Measurements from ENCODE around the gene MN1. TPM values are rescaled to one million over a fixed set of nuclear protein-coding genes. Genes with fewer than 3 reads are reported as not detected.
A peak's percentile ranks its signal among the peaks of the same experiment; 100 is the strongest.

The MN1 gene
- polyA plus RNA-seq, 3 donors, result 0.06 to 0.38 (median 0.29) TPM

- Mint-ChIP-seq H3K27ac (peak overlapping the region in 1 of 7 donors; percentile 2), H3K9me3 (peaks cover 0 to 4% (median 0%) of the 10 kb centered on the region in 7 donors), H3K4me1 (peaks cover 8% of the 10 kb centered on the region), H3K27me3 (ENCODE audit: low read depth in 3 of 3) (peaks cover 42 to 54% (median 46%) of the 10 kb centered on the region in 3 donors), H3K36me3 (no peaks in the 10 kb centered on the region), H3K4me3 (peak overlapping the region in 1 of 2 donors; percentile 78)
- H3K36me3 ChIP-seq (replicated peaks in 1 of 2; ENCODE audit: control insufficient read depth in 1 of 2, insufficient read depth in 2 of 2, low read length in 2 of 2), result no peaks in the 10 kb centered on the region
- H3K79me2 ChIP-seq (ENCODE audit: insufficient read depth, low read length), result no peaks in the 10 kb centered on the region
- no peak overlapping the region for H3K27ac ChIP-seq (ENCODE audit: low read depth in 1 of 2, low read length in 2 of 2)
- H3K9me3 ChIP-seq (replicated peaks in 1 of 2; ENCODE audit: control insufficient read depth in 1 of 2, insufficient read depth in 1 of 2, low read length in 2 of 2), result no peaks in the 10 kb centered on the region
- peaks cover 13% of the 10 kb centered on the region in 2 donors for H3K4me1 ChIP-seq (ENCODE audit: control insufficient read depth in 1 of 2, insufficient read depth in 2 of 2, low read length in 2 of 2)
- intact Hi-C loops (cut with micrococcal nuclease), result loop anchor here (5.0 to 10.0 kb wide), 5 partner anchors 77 to 400 kb away; no protein-coding TSS in a partner anchor
- H3K4me3 ChIP-seq (replicated peaks in 1 of 3; ENCODE audit: low read depth in 2 of 3, low read length in 3 of 3), result no peak overlapping the region
- WGBS (ENCODE audit: insufficient coverage), result 36% methylated on average over 23 of the region's 31 CpGs
- H2AFZ ChIP-seq (ENCODE audit: insufficient read depth, low read depth, low read length, poor library complexity, severe bottlenecking), result no peak overlapping the region
- H3K9ac ChIP-seq (ENCODE audit: insufficient read depth, low read length, poor library complexity, severe bottlenecking), result no peak overlapping the region
- H4K20me1 ChIP-seq (ENCODE audit: insufficient read depth, low read length), result no peaks in the 10 kb centered on the region
- peak; percentile 43 for TF ChIP-seq CTCF (IDR thresholded peaks at IDR 0.05)
- H3K27me3 ChIP-seq (ENCODE audit: control insufficient read depth in 2 of 2, insufficient read depth in 2 of 2, low read length in 2 of 2), result peaks cover 15 to 39% of the 10 kb centered on the region in 2 donors
- no peak overlapping the region for H3K4me2 ChIP-seq (replicated peaks; ENCODE audit: extremely low read depth, low read length, poor library complexity, severe bottlenecking)
- peak; percentile 19 to 55 (median 35) for DNase-seq
Observed at GRCh38 chr22:27804470-27805297, 3.1 kb upstream of the MN1 start.

GRCh38 chr22:27803841-27804415, 2.4 kb upstream of the MN1 start:
- Histone ChIP-seq H4K20me1 (ENCODE audit: insufficient read depth, low read length) (no peaks in the 10 kb centered on the region), H3K4me3 (replicated peaks in 1 of 3; ENCODE audit: low read depth in 2 of 3, low read length in 3 of 3) (no peak overlapping the region), H2AFZ (ENCODE audit: insufficient read depth, low read depth, low read length, poor library complexity, severe bottlenecking) (no peak overlapping the region), H3K4me2 (replicated peaks; ENCODE audit: extremely low read depth, low read length, poor library complexity, severe bottlenecking) (no peak overlapping the region), H3K9ac (ENCODE audit: insufficient read depth, low read length, poor library complexity, severe bottlenecking) (no peak overlapping the region), H3K4me1 (ENCODE audit: control insufficient read depth in 1 of 2, insufficient read depth in 2 of 2, low read length in 2 of 2) (peaks cover 13% of the 10 kb centered on the region in 2 donors), H3K36me3 (replicated peaks in 1 of 2; ENCODE audit: control insufficient read depth in 1 of 2, insufficient read depth in 2 of 2, low read length in 2 of 2) (no peaks in the 10 kb centered on the region), H3K27me3 (ENCODE audit: control insufficient read depth in 2 of 2, insufficient read depth in 2 of 2, low read length in 2 of 2) (peaks cover 15 to 41% of the 10 kb centered on the region in 2 donors), H3K79me2 (ENCODE audit: insufficient read depth, low read length) (no peaks in the 10 kb centered on the region), H3K27ac (ENCODE audit: low read depth in 1 of 2, low read length in 2 of 2) (no peak overlapping the region), H3K9me3 (replicated peaks in 1 of 2; ENCODE audit: control insufficient read depth in 1 of 2, insufficient read depth in 1 of 2, low read length in 2 of 2) (no peaks in the 10 kb centered on the region)
- DNase-seq, result no peak
- intact Hi-C loops (cut with micrococcal nuclease), result loop anchor here (5.0 to 10.0 kb wide), 5 partner anchors 77 to 399 kb away; no protein-coding TSS in a partner anchor
- Mint-ChIP-seq H3K27ac (no peak overlapping the region), H3K4me1 (peaks cover 8% of the 10 kb centered on the region), H3K9me3 (peaks cover 0 to 4% (median 2%) of the 10 kb centered on the region in 7 donors), H3K4me3 (peak overlapping the region in 1 of 2 donors; percentile 78), H3K27me3 (ENCODE audit: low read depth in 3 of 3) (peaks cover 42 to 61% (median 46%) of the 10 kb centered on the region in 3 donors), H3K36me3 (no peaks in the 10 kb centered on the region)
- TF ChIP-seq CTCF (IDR thresholded peaks at IDR 0.05), result no peak
- WGBS (ENCODE audit: insufficient coverage), result 69% methylated on average over 8 of the region's 11 CpGs

Data from CD14-positive monocyte (primary cell).